H9 (cell line): Measurements from ENCODE around the gene MRPL36. TPM values are rescaled to one million over a fixed set of nuclear protein-coding genes. Genes with fewer than 3 reads are reported as not detected.

ENCODE experiments used
- DNase-seq: peaks from one replicate; pipeline ENCODE4 v3.0.0-alpha.2; 2017
- H2AFZ ChIP-seq: one replicate; pipeline ENCODE4 v1.6.1; 2013; ENCODE audit warnings: mild to moderate bottlenecking, low read length, control low read depth, moderate library complexity
- H2AK5ac ChIP-seq: 2 replicates; pipeline ENCODE4 v1.6.1; 2013; ENCODE audit warnings: low read length, control low read depth, mixed read lengths; ENCODE audit not compliant: insufficient read length
- H2BK120ac ChIP-seq: one replicate; pipeline ENCODE4 v1.6.1; 2013; ENCODE audit warnings: low read depth, mild to moderate bottlenecking, low read length, control low read depth, inconsistent platforms; ENCODE audit not compliant: poor library complexity, severe bottlenecking
- H2BK12ac ChIP-seq: 2 replicates; pipeline ENCODE4 v1.6.1; 2013; ENCODE audit warnings: low read length, control low read depth, mixed read lengths, low read depth; ENCODE audit not compliant: insufficient read length
- H2BK15ac ChIP-seq: 2 replicates; pipeline ENCODE4 v1.6.1; 2013; ENCODE audit warnings: low read depth, low read length, control low read depth
- H2BK20ac ChIP-seq: one replicate; pipeline ENCODE4 v1.6.1; 2013; ENCODE audit warnings: low read depth, mild to moderate bottlenecking, low read length, control low read depth, inconsistent platforms; ENCODE audit not compliant: poor library complexity, severe bottlenecking
- H2BK5ac ChIP-seq: 2 replicates; pipeline ENCODE4 v1.6.1; 2013; ENCODE audit warnings: low read length, control low read depth, mixed read lengths; ENCODE audit not compliant: insufficient read length
- H3K14ac ChIP-seq: 2 replicates; pipeline ENCODE4 v1.6.1; 2013; ENCODE audit warnings: low read length, control low read depth; ENCODE audit not compliant: insufficient read depth
- H3K18ac ChIP-seq: 2 replicates; pipeline ENCODE4 v1.6.1; 2013; ENCODE audit warnings: low read depth, mild to moderate bottlenecking, mixed read lengths, low read length, control low read depth; ENCODE audit not compliant: insufficient read length
- H3K23ac ChIP-seq: 2 replicates; pipeline ENCODE4 v1.6.1; 2013; ENCODE audit warnings: low read length, control low read depth, mixed read lengths, low read depth; ENCODE audit not compliant: insufficient read length
- H3K23me2 ChIP-seq: 2 replicates; pipeline ENCODE4 v1.6.1; 2013; ENCODE audit warnings: low read depth, mild to moderate bottlenecking, mixed read lengths, low read length, control low read depth; ENCODE audit not compliant: insufficient read length, poor library complexity, severe bottlenecking
- H3K27ac ChIP-seq: 2 replicates; pipeline ENCODE4 v1.5.1; 2013; ENCODE audit warnings: low read length, control low read depth, mixed read lengths, low read depth; ENCODE audit not compliant: insufficient read length
- H3K27me3 ChIP-seq: 2 replicates; pipeline ENCODE4 v1.6.1; 2013; ENCODE audit warnings: low read length, control low read depth, inconsistent platforms; ENCODE audit not compliant: insufficient read depth
- H3K4ac ChIP-seq: 2 replicates; pipeline ENCODE4 v1.6.1; 2013; ENCODE audit warnings: low read depth, mild to moderate bottlenecking, control low read depth, inconsistent platforms, low read length, moderate library complexity
- H3K4me1 ChIP-seq: 2 replicates; pipeline ENCODE4 v1.6.1; 2013; ENCODE audit warnings: low read length, control low read depth, inconsistent platforms; ENCODE audit not compliant: insufficient read depth
- H3K4me2 ChIP-seq: 2 replicates; pipeline ENCODE4 v1.6.1; 2013; ENCODE audit warnings: low read length, control low read depth, mixed read lengths; ENCODE audit not compliant: insufficient read length, insufficient read depth
- H3K56ac ChIP-seq: 2 replicates; pipeline ENCODE4 v1.6.1; 2013; ENCODE audit warnings: low read depth, mild to moderate bottlenecking, mixed read lengths, low read length, control low read depth; ENCODE audit not compliant: insufficient read length
- H3K79me1 ChIP-seq: 2 replicates; pipeline ENCODE4 v1.6.1; 2013; ENCODE audit warnings: low read depth, mild to moderate bottlenecking, moderate library complexity, low read length, control low read depth, inconsistent platforms; ENCODE audit not compliant: insufficient read depth, poor library complexity, severe bottlenecking
- H3K79me2 ChIP-seq: 2 replicates; pipeline ENCODE4 v1.6.1; 2013; ENCODE audit warnings: low read length, control low read depth, inconsistent platforms; ENCODE audit not compliant: insufficient read depth
- H3K9ac ChIP-seq: 2 replicates; pipeline ENCODE4 v1.6.1; 2013; ENCODE audit warnings: low read length, control low read depth, mixed read lengths; ENCODE audit not compliant: insufficient read length; ENCODE audit errors: extremely low read depth
- H3K9me3 ChIP-seq: one replicate; pipeline ENCODE4 v1.6.1; 2013; ENCODE audit warnings: low read depth, low read length, inconsistent platforms; ENCODE audit not compliant: control insufficient read depth
- H3T11ph ChIP-seq: one replicate; pipeline ENCODE4 v1.6.1; 2013; ENCODE audit warnings: mild to moderate bottlenecking, low read length, control low read depth, inconsistent platforms
- H4K20me1 ChIP-seq: one replicate; pipeline ENCODE4 v1.6.1; 2013; ENCODE audit not compliant: control insufficient read depth, insufficient read length, insufficient read depth
- H4K5ac ChIP-seq: 2 replicates; pipeline ENCODE4 v1.6.1; 2013; ENCODE audit warnings: low read depth, mild to moderate bottlenecking, mixed read lengths, low read length, control low read depth; ENCODE audit not compliant: insufficient read length
- H4K8ac ChIP-seq: replicated peaks from 2 replicates; pipeline ENCODE4 v1.6.1; 2013; ENCODE audit warnings: low read length, control low read depth, mixed read lengths, low read depth; ENCODE audit not compliant: insufficient read length
- H4K91ac ChIP-seq: 2 replicates; pipeline ENCODE4 v1.6.1; 2013; ENCODE audit warnings: low read depth, mild to moderate bottlenecking, moderate library complexity, mixed read lengths, low read length, control low read depth; ENCODE audit not compliant: insufficient read length
- H3K27ac Mint-ChIP-seq, 3 experiments: 2 replicates in 2 of 3; 3 replicates in 1 of 3; pipeline ENCODE4 v1.8.0; 2020 to 2021; ENCODE audit warnings: mixed read lengths in 3 of 3, mild to moderate bottlenecking in 1 of 3, moderate library complexity in 1 of 3
- H3K27me3 Mint-ChIP-seq: 2 replicates; pipeline ENCODE4 v1.8.0; 2021; ENCODE audit warnings: low read depth, mild to moderate bottlenecking, moderate library complexity, mixed read lengths
- H3K36me3 Mint-ChIP-seq, 3 experiments: 2 replicates in 2 of 3; 3 replicates in 1 of 3; pipeline ENCODE4 v1.8.0; 2020 to 2021; ENCODE audit warnings: low read depth in 3 of 3, mixed read lengths in 3 of 3; ENCODE audit not compliant: insufficient read depth in 1 of 3
- H3K4me1 Mint-ChIP-seq, 2 experiments: 2 replicates each; pipeline ENCODE4 v1.8.0; 2020; ENCODE audit warnings: mixed read lengths in 2 of 2
- H3K4me3 Mint-ChIP-seq, 2 experiments: 2 replicates in 1 of 2; 3 replicates in 1 of 2; pipeline ENCODE4 v1.8.0; 2020 to 2021; ENCODE audit warnings: mild to moderate bottlenecking in 2 of 2, mixed read lengths in 2 of 2, moderate library complexity in 1 of 2
- H3K9me3 Mint-ChIP-seq, 2 experiments: 2 replicates in 1 of 2; 3 replicates in 1 of 2; pipeline ENCODE4 v1.8.0; 2020; ENCODE audit warnings: mild to moderate bottlenecking in 2 of 2, mixed read lengths in 2 of 2, moderate library complexity in 1 of 2
- CTCF ChIP-seq: fragments of 200-600 bp; sonication (generic); conservative IDR thresholded peaks from 3 replicates; pipeline ENCODE4 v1.8.0; 2021; ENCODE audit warnings: antibody characterized with exemption, mild to moderate bottlenecking
- WGBS: extraction: QIAGEN DNeasy Blood & Tissue Kit; methylation state at CpG from one replicate; pipeline ENCODE4 v1.1.7; 2013; ENCODE audit warnings: missing lambda C conversion rate, low lambda C conversion rate, mixed read lengths; ENCODE audit not compliant: insufficient read length; ENCODE audit errors: extremely low coverage; 5-methylcytosine and 5-hydroxymethylcytosine counted together
- total RNA-seq: library from RNA; stranded (reverse); gene quantifications from 2 replicates; pipeline ENCODE4 v1.2.1, GENCODE V29; 2021

The MRPL36 gene
- total RNA-seq, 1 experiment from 2014 or later = 67.3 TPM

- H3K4me2 ChIP-seq = peak within 1 kb of the TSS; percentile 99
- no peaks in the 10 kb centered on the region for H3K27me3 ChIP-seq
- peak within 1 kb of the TSS; percentile 99 to 100 (median 99) for H3K27ac Mint-ChIP-seq
- H3T11ph ChIP-seq = no peak within 1 kb of the TSS
- H3K79me1 ChIP-seq = peaks cover 6% of the 10 kb centered on the region
- peak within 1 kb of the TSS; percentile 95 to 96 for H3K4me3 Mint-ChIP-seq
- H2AK5ac ChIP-seq = no peak within 1 kb of the TSS
- no peak within 1 kb of the TSS for H2BK15ac ChIP-seq
- peaks cover 22% of the 10 kb centered on the region in 2 experiments for H3K4me1 Mint-ChIP-seq
- TF ChIP-seq CTCF = no peak
- H3K79me2 ChIP-seq = peaks cover 14% of the 10 kb centered on the region; the same call in 1 of the 2 replicates
- H3K18ac ChIP-seq = peak within 1 kb of the TSS; percentile 88
- H3K14ac ChIP-seq = peak within 1 kb of the TSS; percentile 95
- no peak within 1 kb of the TSS for H2BK20ac ChIP-seq
- peak within 1 kb of the TSS; percentile 79 for H2BK5ac ChIP-seq
- H3K9me3 Mint-ChIP-seq = peaks cover 0 to 3% of the 10 kb centered on the region in 2 experiments; a peak in 1 of 5 replicates
- no peaks in the 10 kb centered on the region for H4K20me1 ChIP-seq
- peak; percentile 76 for DNase-seq
- H2BK120ac ChIP-seq = no peak within 1 kb of the TSS
- H3K4ac ChIP-seq = no peak within 1 kb of the TSS
- H3K23ac ChIP-seq = no peak within 1 kb of the TSS
- H3K9ac ChIP-seq = peak within 1 kb of the TSS; percentile 95
- H4K5ac ChIP-seq = peak within 1 kb of the TSS; percentile 79
- H3K27ac ChIP-seq = peak within 1 kb of the TSS; percentile 25
- H3K9me3 ChIP-seq = no peaks in the 10 kb centered on the region
- H3K4me1 ChIP-seq = no peaks in the 10 kb centered on the region
- no peak within 1 kb of the TSS for H2AFZ ChIP-seq
- H3K27me3 Mint-ChIP-seq = no peaks in the 10 kb centered on the region
- H2BK12ac ChIP-seq = peak within 1 kb of the TSS; percentile 18
- peaks cover 46 to 67% (median 62%) of the 10 kb centered on the region in 3 experiments for H3K36me3 Mint-ChIP-seq
- no peak within 1 kb of the TSS for H4K91ac ChIP-seq
- peaks cover 14% of the 10 kb centered on the region for H3K23me2 ChIP-seq
- peak within 1 kb of the TSS; percentile 40 for H4K8ac ChIP-seq
- no CpG with 5 or more reads among the region's 69 CpGs for WGBS
- peak within 1 kb of the TSS; percentile 53 for H3K56ac ChIP-seq
Observed at GRCh38 chr5:1801222-1801966, 1.8 kb upstream of the MRPL36 start, which contains the start of gene NDUFS6. TSS of gene NDUFS6 (plus strand) at chr5:1801407. CDS start at chr5:1801418, 11 bp downstream.
